Mucosa of rectum (tissue), 2 donors: ENCODE measurements around the gene MPDZ.
A peak's percentile ranks its signal among the peaks of the same experiment; 100 is the strongest.

Experiments
- H3K27ac ChIP-seq, 2 donors: one replicate each; pipeline ENCODE4 v1.7.0; 2013; ENCODE audit warnings: inconsistent platforms in 2 of 2, low read depth in 2 of 2, low read length in 2 of 2
- H3K27me3 ChIP-seq, 2 donors: one replicate each; pipeline ENCODE4 v1.7.0; 2013; ENCODE audit warnings: low read length in 2 of 2; ENCODE audit not compliant: control insufficient read depth in 2 of 2, insufficient read depth in 2 of 2
- H3K36me3 ChIP-seq, 2 donors: one replicate each; pipeline ENCODE4 v1.7.0; 2013; ENCODE audit warnings: low read length in 2 of 2; ENCODE audit not compliant: control insufficient read depth in 2 of 2, insufficient read depth in 2 of 2
- H3K4me1 ChIP-seq, 2 donors: one replicate each; pipeline ENCODE4 v1.7.0; 2013; ENCODE audit warnings: low read length in 2 of 2, mild to moderate bottlenecking in 1 of 2; ENCODE audit not compliant: control insufficient read depth in 2 of 2, insufficient read depth in 2 of 2
- H3K4me3 ChIP-seq, 2 donors: one replicate each; pipeline ENCODE4 v1.7.0; 2013; ENCODE audit warnings: low read length in 2 of 2
- H3K9ac ChIP-seq, 2 donors: one replicate each; pipeline ENCODE4 v1.7.0; 2013; ENCODE audit warnings: low read length in 2 of 2, low read depth in 1 of 2, mild to moderate bottlenecking in 1 of 2
- H3K9me3 ChIP-seq, 2 donors: one replicate each; pipeline ENCODE4 v1.7.0; 2013; ENCODE audit warnings: low read length in 2 of 2; ENCODE audit not compliant: control insufficient read depth in 2 of 2
- donor health status: healthy.
- donor health status: Normal muscosa, but diverticular disease.

Gene MPDZ

DNA sequence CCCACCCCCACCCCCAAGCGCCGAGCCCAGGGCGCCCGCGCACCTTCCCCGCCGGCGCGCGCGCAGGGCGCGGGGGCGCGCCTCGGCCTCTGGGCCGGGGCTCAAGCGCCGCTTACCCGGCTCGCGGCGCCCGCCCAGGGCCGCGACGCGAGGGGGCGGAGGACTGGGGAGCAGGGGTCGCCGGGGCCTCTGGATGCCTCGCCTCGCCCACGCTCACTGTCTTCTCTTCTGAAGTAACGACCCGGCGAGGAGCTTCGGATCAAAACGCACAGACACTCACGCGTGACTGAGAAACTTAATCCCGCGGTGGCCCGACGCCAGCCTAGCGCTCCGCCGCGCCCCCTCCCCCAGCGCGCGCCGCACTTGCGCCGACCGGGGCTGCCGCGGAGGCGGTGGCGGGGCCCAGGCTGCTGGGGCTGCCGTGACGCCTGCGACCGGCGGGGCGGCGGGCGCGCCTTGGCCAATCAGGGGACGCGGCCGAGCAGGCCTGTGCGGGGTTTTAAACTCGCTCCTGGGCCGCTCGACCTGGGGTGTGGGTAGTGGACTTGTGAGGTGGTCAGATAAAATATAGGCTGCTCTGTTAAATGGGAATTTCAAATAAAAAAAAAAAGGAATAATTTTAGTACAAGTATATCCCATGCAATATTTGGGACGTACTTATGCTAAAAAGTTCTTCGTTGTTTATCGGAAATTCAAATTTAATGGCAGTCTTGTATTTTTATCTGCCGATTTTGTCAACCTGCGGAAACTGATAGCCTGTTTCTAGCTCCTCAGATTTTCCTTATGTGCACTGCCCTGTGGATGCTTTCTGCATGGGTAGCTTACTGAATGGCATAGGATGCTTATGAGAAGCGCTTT, at the start of gene MPDZ:
Gene MPDZ (minus strand): TSS at position 409 of the 858 bp plus-strand sequence. CDS start 29,377 bp downstream, outside the sequence.
- Histone ChIP-seq H3K4me1 (no peaks in the 10 kb centered on the region), H3K9ac (peak within 1 kb of the TSS in 1 of 2 donors; percentile 65), H3K36me3 (no peaks in the 10 kb centered on the region), H3K4me3 (peak within 1 kb of the TSS; percentile 55 to 59), H3K27ac (peak within 1 kb of the TSS; percentile 57 to 65), H3K9me3 (no peaks in the 10 kb centered on the region), H3K27me3 (no peaks in the 10 kb centered on the region)

DNA sequence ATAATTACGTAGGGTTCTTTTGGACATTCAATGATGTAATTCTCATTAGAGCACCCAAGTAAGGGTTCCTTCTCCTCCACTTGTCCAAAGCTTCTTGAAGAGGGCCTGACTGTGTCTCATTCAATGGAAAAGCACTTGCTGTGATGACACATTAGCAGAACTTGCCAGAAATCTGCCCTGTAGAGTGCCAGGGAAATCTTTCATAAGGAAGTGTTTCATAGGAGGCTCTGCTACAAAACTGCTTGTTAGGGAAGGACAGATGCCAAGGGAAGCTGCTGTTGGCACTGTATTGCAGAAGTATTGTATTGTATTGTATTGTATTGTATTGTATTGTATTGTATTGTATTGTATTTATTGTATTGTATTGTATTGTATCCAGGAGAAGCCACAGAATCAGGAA, 45.5 kb upstream of the MPDZ start:
- Histone ChIP-seq H3K27ac (no peak overlapping the region), H3K9me3 (no peaks in the 10 kb centered on the region), H3K4me1 (no peaks in the 10 kb centered on the region), H3K27me3 (no peaks in the 10 kb centered on the region), H3K36me3 (no peaks in the 10 kb centered on the region), H3K4me3 (no peak overlapping the region), H3K9ac (no peak overlapping the region)

GRCh38 chr9:13322828-13323550, 43.5 kb upstream of the MPDZ start:
- Histone ChIP-seq H3K36me3 (no peaks in the 10 kb centered on the region), H3K9me3 (no peaks in the 10 kb centered on the region), H3K4me3 (no peak overlapping the region), H3K4me1 (no peaks in the 10 kb centered on the region), H3K27me3 (no peaks in the 10 kb centered on the region), H3K9ac (no peak overlapping the region), H3K27ac (no peak overlapping the region)

DNA sequence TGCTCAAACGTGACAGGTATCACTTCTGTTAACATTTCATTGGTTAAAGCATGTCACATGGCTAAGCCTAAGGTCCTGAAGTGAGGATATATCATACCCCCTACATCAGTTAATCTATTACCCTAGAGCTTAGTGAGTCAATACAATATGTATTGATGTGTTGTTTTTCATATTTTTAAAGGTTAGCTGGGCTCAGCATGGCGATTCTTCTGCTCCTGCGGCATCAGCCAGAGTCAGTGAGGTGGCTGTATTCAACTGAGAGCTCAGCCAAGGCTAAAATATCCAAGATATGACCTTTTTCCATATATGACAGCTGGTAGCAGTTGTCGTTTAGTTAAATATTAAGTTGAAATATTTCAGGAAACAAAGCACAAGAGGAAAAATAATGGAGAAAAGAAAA, 38.5 kb upstream of the MPDZ start:
- no peaks in the 10 kb centered on the region for H3K4me1 ChIP-seq
- H3K27ac ChIP-seq, result no peak overlapping the region
- no peak overlapping the region for H3K9ac ChIP-seq
- H3K36me3 ChIP-seq, result no peaks in the 10 kb centered on the region
- no peak overlapping the region for H3K4me3 ChIP-seq
- H3K9me3 ChIP-seq, result no peaks in the 10 kb centered on the region
- no peaks in the 10 kb centered on the region for H3K27me3 ChIP-seq

- H3K4me1 ChIP-seq, result no peaks in the 10 kb centered on the region
- no peaks in the 10 kb centered on the region for H3K36me3 ChIP-seq
- no peaks in the 10 kb centered on the region for H3K27me3 ChIP-seq
- H3K4me3 ChIP-seq, result no peak overlapping the region
- H3K9me3 ChIP-seq, result no peaks in the 10 kb centered on the region
- H3K9ac ChIP-seq, result no peak overlapping the region
- no peak overlapping the region for H3K27ac ChIP-seq
Observed at GRCh38 chr9:13296972-13297371, 17.5 kb upstream of the MPDZ start.

DNA sequence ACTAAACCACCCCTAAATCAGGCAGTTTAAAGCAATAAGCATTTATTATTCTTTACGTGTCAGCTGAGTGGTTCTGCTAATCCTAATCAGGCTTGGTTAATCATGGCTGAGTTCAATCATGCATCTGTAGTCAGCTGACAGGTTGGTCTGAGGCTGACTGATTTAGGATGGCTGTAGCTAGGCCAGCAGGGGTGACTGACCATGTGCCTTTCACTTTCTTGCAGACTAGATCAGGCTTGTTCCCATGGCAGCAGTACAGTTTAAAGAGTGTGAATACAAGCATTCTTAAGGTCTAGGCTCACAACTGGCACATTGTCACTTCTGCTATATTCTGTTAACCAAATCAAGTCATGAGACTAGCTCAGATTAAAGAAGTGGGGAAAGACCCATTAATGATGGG, 16.1 kb upstream of the MPDZ start:
- H3K36me3 ChIP-seq, result no peaks in the 10 kb centered on the region
- H3K4me3 ChIP-seq, result no peak overlapping the region
- H3K9me3 ChIP-seq, result no peaks in the 10 kb centered on the region
- H3K27me3 ChIP-seq, result no peaks in the 10 kb centered on the region
- H3K27ac ChIP-seq, result no peak overlapping the region
- no peaks in the 10 kb centered on the region for H3K4me1 ChIP-seq
- no peak overlapping the region for H3K9ac ChIP-seq

- Histone ChIP-seq H3K9ac (no peak overlapping the region), H3K36me3 (no peaks in the 10 kb centered on the region), H3K27me3 (no peaks in the 10 kb centered on the region), H3K9me3 (no peaks in the 10 kb centered on the region), H3K4me1 (no peaks in the 10 kb centered on the region), H3K4me3 (no peak overlapping the region), H3K27ac (no peak overlapping the region)
Observed at GRCh38 chr9:13292782-13293181, 13.3 kb upstream of the MPDZ start.

- Histone ChIP-seq H3K4me3 (no peak overlapping the region), H3K27me3 (no peaks in the 10 kb centered on the region), H3K9ac (no peak overlapping the region), H3K9me3 (no peaks in the 10 kb centered on the region), H3K27ac (no peak overlapping the region), H3K4me1 (no peaks in the 10 kb centered on the region), H3K36me3 (no peaks in the 10 kb centered on the region)
Observed at GRCh38 chr9:13292158-13292557, 12.7 kb upstream of the MPDZ start.

- no peaks in the 10 kb centered on the region for H3K9me3 ChIP-seq
- no peaks in the 10 kb centered on the region for H3K27me3 ChIP-seq
- H3K36me3 ChIP-seq, result no peaks in the 10 kb centered on the region
- no peaks in the 10 kb centered on the region for H3K4me1 ChIP-seq
- H3K9ac ChIP-seq, result no peak overlapping the region
- H3K4me3 ChIP-seq, result no peak overlapping the region
- no peak overlapping the region for H3K27ac ChIP-seq
Observed at GRCh38 chr9:13291718-13292117, 12.2 kb upstream of the MPDZ start.

DNA sequence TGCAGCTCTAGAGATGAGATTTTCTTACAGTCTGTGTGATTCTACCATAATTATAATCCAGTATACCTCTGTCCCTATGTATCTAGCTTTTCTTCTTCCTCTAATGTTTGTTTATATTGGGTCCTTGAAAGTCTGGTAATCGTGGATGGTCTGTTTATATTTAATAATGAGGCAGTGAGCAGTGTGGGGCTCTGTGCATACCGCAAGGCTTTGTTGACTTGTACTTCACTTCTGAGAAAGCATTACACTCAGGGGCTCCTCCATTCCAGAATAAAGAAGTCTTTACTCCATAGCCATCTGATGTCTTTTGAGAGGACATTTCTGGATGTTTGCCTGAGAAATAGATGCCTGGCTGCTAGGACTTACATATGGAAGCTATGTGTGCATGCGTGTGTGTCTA, 4.5 kb upstream of the MPDZ start:
- no peak overlapping the region for H3K4me3 ChIP-seq
- no peaks in the 10 kb centered on the region for H3K36me3 ChIP-seq
- no peaks in the 10 kb centered on the region for H3K4me1 ChIP-seq
- H3K27ac ChIP-seq, result no peak overlapping the region
- H3K27me3 ChIP-seq, result no peaks in the 10 kb centered on the region
- H3K9me3 ChIP-seq, result no peaks in the 10 kb centered on the region
- no peak overlapping the region for H3K9ac ChIP-seq
